Measurements from ENCODE around the gene RIC1.

DNA sequence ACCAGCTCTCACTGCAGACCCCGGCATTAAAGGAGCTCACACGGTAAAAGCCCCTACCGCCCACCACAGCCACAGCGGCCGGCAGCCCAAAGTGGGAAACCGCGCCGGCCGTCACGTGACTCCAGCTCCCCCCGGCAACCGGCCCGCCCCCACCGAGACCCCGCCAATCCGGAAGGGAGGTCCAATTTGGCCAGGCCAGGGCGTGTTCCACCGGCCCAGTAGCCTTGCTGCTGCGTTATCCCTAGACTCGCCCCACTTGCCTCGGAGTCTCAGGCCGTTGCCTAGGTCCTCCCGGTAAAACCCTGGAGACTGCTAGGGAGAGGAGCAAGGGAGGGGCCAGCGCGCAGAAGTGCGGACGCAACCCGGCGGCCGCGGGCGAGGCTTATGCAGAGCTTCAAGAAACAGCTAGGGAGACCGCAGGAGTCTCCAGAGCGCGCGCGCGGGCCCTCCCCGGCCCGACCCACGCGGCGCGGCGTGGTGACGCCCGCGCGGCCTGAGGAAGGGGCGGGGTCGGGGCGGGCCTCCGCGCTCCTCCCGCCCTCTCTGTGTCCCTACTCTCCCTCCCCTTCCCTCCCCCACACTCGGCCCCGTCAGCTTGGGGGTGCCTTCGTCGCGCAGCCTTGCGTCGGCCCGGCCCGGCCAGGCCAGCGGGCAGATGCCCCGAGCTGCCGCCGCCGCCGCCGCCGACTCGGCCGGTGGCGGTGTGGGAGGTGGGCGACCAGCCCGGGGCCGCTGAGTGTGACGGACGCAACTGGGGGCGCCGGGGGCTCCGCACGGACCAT is at the start of gene RIC1:
- peak; percentile 99 for TF ChIP-seq POLR2A (IDR thresholded peaks at IDR 0.05)
- TF ChIP-seq, protein P1, sequence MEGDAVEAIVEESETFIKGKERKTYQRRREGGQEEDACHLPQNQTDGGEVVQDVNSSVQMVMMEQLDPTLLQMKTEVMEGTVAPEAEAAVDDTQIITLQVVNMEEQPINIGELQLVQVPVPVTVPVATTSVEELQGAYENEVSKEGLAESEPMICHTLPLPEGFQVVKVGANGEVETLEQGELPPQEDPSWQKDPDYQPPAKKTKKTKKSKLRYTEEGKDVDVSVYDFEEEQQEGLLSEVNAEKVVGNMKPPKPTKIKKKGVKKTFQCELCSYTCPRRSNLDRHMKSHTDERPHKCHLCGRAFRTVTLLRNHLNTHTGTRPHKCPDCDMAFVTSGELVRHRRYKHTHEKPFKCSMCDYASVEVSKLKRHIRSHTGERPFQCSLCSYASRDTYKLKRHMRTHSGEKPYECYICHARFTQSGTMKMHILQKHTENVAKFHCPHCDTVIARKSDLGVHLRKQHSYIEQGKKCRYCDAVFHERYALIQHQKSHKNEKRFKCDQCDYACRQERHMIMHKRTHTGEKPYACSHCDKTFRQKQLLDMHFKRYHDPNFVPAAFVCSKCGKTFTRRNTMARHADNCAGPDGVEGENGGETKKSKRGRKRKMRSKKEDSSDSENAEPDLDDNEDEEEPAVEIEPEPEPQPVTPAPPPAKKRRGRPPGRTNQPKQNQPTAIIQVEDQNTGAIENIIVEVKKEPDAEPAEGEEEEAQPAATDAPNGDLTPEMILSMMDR (IDR thresholded peaks at IDR 0.05 in 4 of 5, conservative IDR thresholded peaks at IDR 0.05 in 1 of 5) = peak in 2 of 5 experiments; percentile 29 to 55
